ENCODE data around the gene FLVCR2.
"Not testable (repeated sequence)": the region's sequence is repeated elsewhere in the genome, so short reads cannot be mapped to it uniquely, and the experiment has no call there.

Gene FLVCR2

GRCh38 chr14:75595226-75595625 lies 16.8 kb downstream of the FLVCR2 start:
- Histone ChIP-seq H3K9me3 (ENCODE audit: control insufficient read depth, insufficient read depth, low read depth, low read length) (no peaks in the 10 kb centered on the region; the same call in 1 of the 2 replicates), H3K27ac (ENCODE audit: extremely low read depth, low read depth, low read length) (no peak overlapping the region), H3K36me3 (ENCODE audit: control insufficient read depth in 2 of 2, insufficient read depth in 1 of 2, low read length in 2 of 2) (no peaks in the 10 kb centered on the region), H3K4me1 (ENCODE audit: control insufficient read depth, insufficient read depth, low read length) (no peaks in the 10 kb centered on the region), H3K4me3 (ENCODE audit: low read depth, low read length) (no peak overlapping the region)
- ChIA-PET POLR2A (no interaction called here), CTCF (no interaction called here)
- TF ChIP-seq ZNF239 (tag by site-specific recombination; IDR thresholded peaks at IDR 0.05) (no peak), KLF1 (tag by site-specific recombination; IDR thresholded peaks at IDR 0.05) (no peak), ZBTB10 (tag by site-specific recombination; IDR thresholded peaks at IDR 0.05) (no peak), ZNF626 (tag by site-specific recombination; IDR thresholded peaks at IDR 0.05) (no peak), REPIN1 (tag by site-specific recombination; IDR thresholded peaks at IDR 0.05; ENCODE audit: low read depth) (no peak)

GRCh38 chr14:75597149-75597548 lies 18.7 kb downstream of the FLVCR2 start:
- H3K9me3 ChIP-seq (ENCODE audit: control insufficient read depth, insufficient read depth, low read depth, low read length), result no peaks in the 10 kb centered on the region; the same call in 1 of the 2 replicates
- H3K36me3 ChIP-seq (ENCODE audit: control insufficient read depth in 2 of 2, insufficient read depth in 1 of 2, low read length in 2 of 2), result no peaks in the 10 kb centered on the region
- CTCF ChIA-PET, result interaction anchor here (0.6 to 1.1 kb wide), 2 partner anchors 18 to 48 kb away, joined by 4 read pairs; no protein-coding TSS in a partner anchor
- POLR2A ChIA-PET, result interaction anchor here (0.5 to 0.6 kb wide), 2 partner anchors 31 to 63 kb away, joined by 3 read pairs; no protein-coding TSS in a partner anchor
- H3K27ac ChIP-seq (ENCODE audit: extremely low read depth, low read depth, low read length), result no peak overlapping the region
- H3K4me1 ChIP-seq (ENCODE audit: control insufficient read depth, insufficient read depth, low read length), result no peaks in the 10 kb centered on the region
- TF ChIP-seq ZNF140 (tag by site-specific recombination; IDR thresholded peaks at IDR 0.05) (no peak), ZNF549 (tag by site-specific recombination; IDR thresholded peaks at IDR 0.05) (no peak), AEBP2 (tag by site-specific recombination; IDR thresholded peaks at IDR 0.05; ENCODE audit: borderline replicate concordance) (no peak), INSM2 (tag by site-specific recombination; IDR thresholded peaks at IDR 0.05) (no peak), PRDM6 (tag by site-specific recombination; IDR thresholded peaks at IDR 0.05) (no peak), ZNF148 (tag by site-specific recombination; IDR thresholded peaks at IDR 0.05; ENCODE audit: borderline replicate concordance) (no peak), ZNF132 (tag by site-specific recombination; IDR thresholded peaks at IDR 0.05; ENCODE audit: borderline replicate concordance) (no peak), EGR2 (tag by site-specific recombination; IDR thresholded peaks at IDR 0.05; ENCODE audit: low read depth) (no peak)
- no peak overlapping the region for H3K4me3 ChIP-seq (ENCODE audit: low read depth, low read length)

- H3K4me1 ChIP-seq (ENCODE audit: control insufficient read depth, insufficient read depth, low read length); H3K4me3 ChIP-seq (ENCODE audit: low read depth, low read length); POLR2A ChIA-PET; H3K9me3 ChIP-seq (ENCODE audit: control insufficient read depth, insufficient read depth, low read depth, low read length); H3K27ac ChIP-seq (ENCODE audit: extremely low read depth, low read depth, low read length); H3K36me3 ChIP-seq (ENCODE audit: control insufficient read depth in 2 of 2, insufficient read depth in 1 of 2, low read length in 2 of 2): not testable (repeated sequence)
- CTCF ChIA-PET, result interaction anchor here (0.7 to 0.9 kb wide), 2 partner anchors 22 to 54 kb away, joined by 3 to 4 read pairs; no protein-coding TSS in a partner anchor
Observed at GRCh38 chr14:75600100-75600499, 21.7 kb downstream of the FLVCR2 start.

GRCh38 chr14:75601061-75601460 lies 22.6 kb downstream of the FLVCR2 start:
- H3K27ac ChIP-seq (ENCODE audit: extremely low read depth, low read depth, low read length); H3K9me3 ChIP-seq (ENCODE audit: control insufficient read depth, insufficient read depth, low read depth, low read length); POLR2A ChIA-PET; H3K4me3 ChIP-seq (ENCODE audit: low read depth, low read length); H3K36me3 ChIP-seq (ENCODE audit: control insufficient read depth in 2 of 2, insufficient read depth in 1 of 2, low read length in 2 of 2); H3K4me1 ChIP-seq (ENCODE audit: control insufficient read depth, insufficient read depth, low read length): not testable (repeated sequence)
- CTCF ChIA-PET, result interaction anchor here (0.7 to 0.9 kb wide), 2 partner anchors 23 to 53 kb away, joined by 3 to 4 read pairs; no protein-coding TSS in a partner anchor

Data from HEK293 (cell line).